Measurements from ENCODE around the gene TMEM91. TPM values are rescaled to one million over a fixed set of nuclear protein-coding genes. Genes with fewer than 3 reads are reported as not detected.

TMEM91 gene
- total and polyA plus RNA-seq, 2 of the 13 experiments (the other 11 are each of a cell fraction or from before 2014, with no cell fraction given), result 6.3 to 10.3 TPM

- Histone ChIP-seq H3K79me2 (ENCODE audit: insufficient read depth, low read length) (peaks cover 32% of the 10 kb centered on the region), H4K20me1 (ENCODE audit: insufficient read depth, low read length) (no peaks in the 10 kb centered on the region), H3K27me3 (ENCODE audit: control insufficient read depth in 1 of 2, insufficient read depth in 2 of 2, low read length in 2 of 2) (no peaks in the 10 kb centered on the region; a peak in 1 of 5 replicates), H3K9ac (ENCODE audit: insufficient read depth, low read depth, low read length) (peak within 1 kb of the TSS; percentile 93), H3K27ac (ENCODE audit: extremely low read length, insufficient read depth, low read length) (peak within 1 kb of the TSS; percentile 94), H3K4me1 (ENCODE audit: insufficient read depth, low read length) (peaks cover 30% of the 10 kb centered on the region), H3K9me3 (ENCODE audit: low read length) (no peaks in the 10 kb centered on the region), H3K4me3 (replicated peaks in 1 of 3; ENCODE audit: insufficient read depth in 1 of 3, low read depth in 2 of 3, low read length in 3 of 3) (peak within 1 kb of the TSS; percentile 86 to 94 (median 90)), H2AFZ (ENCODE audit: low read length) (no peak within 1 kb of the TSS), H3K4me2 (ENCODE audit: low read depth, low read length) (peak within 1 kb of the TSS; percentile 86), H3K36me3 (replicated peaks in 1 of 2; ENCODE audit: control insufficient read depth in 1 of 2, insufficient read depth in 2 of 2, low read length in 2 of 2) (peaks cover 0 to 1% of the 10 kb centered on the region in 2 experiments; a peak in 1 of 5 replicates)
- DNase-seq (ENCODE audit: low spot score), result peak; percentile 99
- peak; percentile 94 for ATAC-seq
- FAIRE-seq, result peak; percentile 89
- WGBS (ENCODE audit: low lambda C conversion rate), result under 1% methylated on average over 19 of the region's 50 CpGs
- CTCF ChIA-PET (ENCODE audit: low intra/inter-chr PET ratio, low total read pairs), result no interaction called here
- intact Hi-C loops (cut with micrococcal nuclease; ENCODE audit: unreplicated experiment) (no loop called here), in situ Hi-C loops (cut with HindIII; ENCODE audit: extremely low pct_ligation_motif_present, low pct_unique_long_range_greater_than_20kb) (no loop called here)
- POLR2A ChIA-PET, result interaction anchor here (1.0 kb wide), 1 partner anchor 30 kb away, joined by 3 read pairs; the partner anchor contains the start of gene B3GNT8
- BruUV-seq (replicated peaks), result TSS peak; percentile 72
- TF ChIP-seq MZF1 (CRISPR knock-in tag; IDR thresholded peaks at IDR 0.05; ENCODE audit: borderline replicate concordance) (no peak), HMG20B (CRISPR knock-in tag; conservative IDR thresholded peaks at IDR 0.05) (no peak), ZHX2 (IDR thresholded peaks at IDR 0.05; ENCODE audit: low read depth) (peak; percentile 46; the same call in 1 of the 2 replicates), ZHX2 (CRISPR knock-in tag; IDR thresholded peaks at IDR 0.05; ENCODE audit: borderline replicate concordance) (no peak), ZNF605 (CRISPR knock-in tag; IDR thresholded peaks at IDR 0.05) (peak; percentile 71; the same call in 1 of the 2 replicates), SSRP1 (CRISPR knock-in tag; IDR thresholded peaks at IDR 0.05) (no peak), KDM6A (CRISPR knock-in tag; IDR thresholded peaks at IDR 0.05; ENCODE audit: low read depth) (no peak), UBTF (CRISPR knock-in tag; IDR thresholded peaks at IDR 0.05) (no peak), ZNF3 (CRISPR knock-in tag; IDR thresholded peaks at IDR 0.05) (no peak), MEIS2 (CRISPR knock-in tag; IDR thresholded peaks at IDR 0.05) (0 out of 2 replicates have a peak, but pooled peaks have one; percentile 51), MAZ (IDR thresholded peaks at IDR 0.05; ENCODE audit: borderline replicate concordance, low read depth, low read length) (0 out of 2 replicates have a peak, but pooled peaks have one; percentile 34), MAZ (CRISPR knock-in tag; IDR thresholded peaks at IDR 0.05; ENCODE audit: low read depth) (peak; percentile 65; the same call in 1 of the 2 replicates), ERF (CRISPR knock-in tag; IDR thresholded peaks at IDR 0.05) (peak; percentile 78), JDP2 (CRISPR knock-in tag; IDR thresholded peaks at IDR 0.05; ENCODE audit: borderline replicate concordance) (no peak), RARG (CRISPR knock-in tag; IDR thresholded peaks at IDR 0.05; ENCODE audit: low read depth) (no peak), BORCS8-MEF2B (CRISPR knock-in tag; IDR thresholded peaks at IDR 0.05) (peak; percentile 64)
Measured at GRCh38 chr19:41397086-41398049, 21.0 kb downstream of the TMEM91 start, which contains the start of the genes BCKDHA and EXOSC5. Gene BCKDHA (plus strand): TSS chr19:41397818. CDS start chr19:41397828, 10 bp downstream. Gene EXOSC5 (minus strand): TSS chr19:41397359. CDS start chr19:41397328, 31 bp downstream.

Measured in HepG2 (cell line).